IPS-11a (cell line): ENCODE results near the gene ALDH16A1.
"Not testable (repeated sequence)": the region's sequence is repeated elsewhere in the genome, so short reads cannot be mapped to it uniquely, and the experiment has no call there.

Experiments used
- H3K4me3 ChIP-seq: one replicate; pipeline ENCODE4 v1.5.1; 2013; ENCODE audit warnings: low read depth, low read length, control low read depth

The ALDH16A1 gene

GRCh38 chr19:49461656-49462055 is 8.6 kb downstream of the ALDH16A1 start:
- H3K4me3 ChIP-seq: no peak overlapping the region

DNA sequence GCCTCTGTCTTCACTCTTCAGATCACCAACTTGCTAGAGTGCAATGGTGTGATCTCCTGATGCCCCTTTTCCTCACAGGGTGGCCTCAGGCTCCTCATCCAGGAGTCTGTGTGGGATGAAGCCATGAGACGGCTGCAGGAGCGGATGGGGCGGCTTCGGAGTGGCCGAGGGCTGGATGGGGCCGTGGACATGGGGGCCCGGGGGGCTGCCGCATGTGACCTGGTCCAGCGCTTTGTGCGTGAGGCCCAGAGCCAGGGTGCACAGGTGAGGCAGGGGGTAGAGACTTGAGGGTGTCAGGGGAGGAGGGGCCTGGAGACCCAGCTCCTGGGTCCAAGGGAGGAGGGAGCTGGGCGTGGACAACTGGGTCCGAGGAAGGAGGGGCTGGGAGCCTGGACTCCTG is 9.5 kb downstream of the ALDH16A1 start:
- no peak overlapping the region for H3K4me3 ChIP-seq

DNA sequence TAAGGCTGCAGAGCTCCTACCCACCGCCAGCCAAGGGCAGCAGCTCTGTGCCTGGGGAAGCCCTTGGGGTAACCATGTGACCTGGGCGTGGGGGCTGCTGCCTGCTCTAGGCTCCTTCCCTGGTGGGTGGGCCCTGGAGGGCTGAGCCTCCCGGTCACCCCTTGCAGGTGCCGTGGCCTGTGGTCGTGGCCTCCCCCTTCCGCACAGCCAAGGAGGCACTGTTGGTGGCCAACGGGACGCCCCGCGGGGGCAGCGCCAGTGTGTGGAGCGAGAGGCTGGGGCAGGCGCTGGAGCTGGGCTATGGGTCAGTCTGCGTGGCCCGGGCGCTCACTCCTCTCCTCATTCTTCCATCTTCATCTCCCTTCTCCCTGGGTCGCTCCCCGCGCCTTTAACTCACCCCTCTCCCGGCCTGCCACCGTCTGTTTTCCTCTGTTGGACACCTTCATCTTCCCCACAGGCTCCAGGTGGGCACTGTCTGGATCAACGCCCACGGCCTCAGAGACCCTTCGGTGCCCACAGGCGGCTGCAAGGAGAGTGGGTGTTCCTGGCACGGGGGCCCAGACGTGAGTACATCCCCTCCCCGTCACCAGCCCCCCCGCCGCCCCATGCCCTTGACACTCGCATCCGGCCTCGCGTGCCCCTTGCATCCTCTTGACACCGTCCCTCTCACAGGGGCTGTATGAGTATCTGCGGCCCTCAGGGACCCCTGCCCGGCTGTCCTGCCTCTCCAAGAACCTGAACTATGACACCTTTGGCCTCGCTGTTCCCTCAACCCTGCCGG is 11.1 kb downstream of the ALDH16A1 start:
- no peak overlapping the region for H3K4me3 ChIP-seq

GRCh38 chr19:49465371-49465770 is 12.3 kb downstream of the ALDH16A1 start:
- H3K4me3 ChIP-seq: no peak overlapping the region

DNA sequence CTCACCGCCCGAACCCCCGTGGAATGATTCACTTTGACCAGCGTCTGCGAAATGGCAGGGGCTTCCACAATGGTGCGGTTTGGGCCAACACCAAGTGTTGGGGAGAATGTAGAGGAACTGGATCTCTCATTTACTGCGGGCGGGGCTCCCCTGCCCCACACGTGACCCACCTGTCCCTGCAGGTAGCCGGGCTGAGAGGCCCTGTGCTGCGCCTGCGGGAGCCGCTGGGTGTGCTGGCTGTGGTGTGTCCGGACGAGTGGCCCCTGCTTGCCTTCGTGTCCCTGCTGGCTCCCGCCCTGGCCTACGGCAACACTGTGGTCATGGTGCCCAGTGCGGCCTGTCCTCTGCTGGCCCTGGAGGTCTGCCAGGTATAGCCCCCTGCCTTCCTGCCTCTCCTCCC is 15.2 kb downstream of the ALDH16A1 start:
- no peak overlapping the region for H3K4me3 ChIP-seq

- no peak overlapping the region for H3K4me3 ChIP-seq
Observed at GRCh38 chr19:49468746-49469447, 15.9 kb downstream of the ALDH16A1 start.

DNA sequence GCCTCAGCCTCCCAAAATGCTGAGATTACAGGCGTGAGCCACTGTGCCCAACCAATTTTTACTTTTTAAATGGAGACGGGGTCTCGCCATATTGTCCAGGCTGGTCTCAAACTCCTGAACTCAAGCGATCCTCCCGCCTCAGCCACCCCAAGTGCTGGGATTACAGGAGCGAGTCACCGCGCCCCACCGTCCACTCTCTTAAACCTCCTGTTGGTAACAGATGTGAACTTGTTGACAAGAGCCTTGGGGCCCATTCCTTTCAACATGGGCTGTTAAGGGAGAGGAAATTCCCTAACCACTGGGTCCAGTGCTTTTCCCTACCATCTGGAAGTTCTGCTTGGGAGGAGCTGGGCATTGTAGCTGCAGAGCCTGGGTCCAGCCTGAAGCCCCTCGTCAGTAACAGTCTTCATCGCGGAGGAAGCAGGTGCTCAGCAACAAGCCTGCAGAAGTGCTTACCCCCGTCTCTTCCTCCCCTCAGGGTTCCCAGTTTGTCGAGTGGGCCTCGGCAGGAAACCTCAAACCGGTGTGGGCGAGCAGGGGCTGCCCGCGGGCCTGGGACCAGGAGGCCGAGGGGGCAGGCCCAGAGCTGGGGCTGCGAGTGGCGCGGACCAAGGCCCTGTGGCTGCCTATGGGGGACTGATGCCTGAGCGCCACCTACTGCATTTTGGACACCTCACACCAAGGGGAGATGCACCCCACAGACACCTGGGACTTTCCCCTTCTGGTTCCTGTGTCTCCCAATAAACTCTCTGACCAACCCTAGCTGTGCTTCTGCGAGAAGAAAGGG is 17.0 kb downstream of the ALDH16A1 start:
- H3K4me3 ChIP-seq: no peak overlapping the region

- H3K4me3 ChIP-seq: no peak overlapping the region
Observed at GRCh38 chr19:49470615-49470978, 17.6 kb downstream of the ALDH16A1 start.

GRCh38 chr19:49472936-49473335 is 19.9 kb downstream of the ALDH16A1 start:
- H3K4me3 ChIP-seq: no peak overlapping the region

- H3K4me3 ChIP-seq: not testable (repeated sequence)
Observed at GRCh38 chr19:49473501-49473867, 20.5 kb downstream of the ALDH16A1 start.

DNA sequence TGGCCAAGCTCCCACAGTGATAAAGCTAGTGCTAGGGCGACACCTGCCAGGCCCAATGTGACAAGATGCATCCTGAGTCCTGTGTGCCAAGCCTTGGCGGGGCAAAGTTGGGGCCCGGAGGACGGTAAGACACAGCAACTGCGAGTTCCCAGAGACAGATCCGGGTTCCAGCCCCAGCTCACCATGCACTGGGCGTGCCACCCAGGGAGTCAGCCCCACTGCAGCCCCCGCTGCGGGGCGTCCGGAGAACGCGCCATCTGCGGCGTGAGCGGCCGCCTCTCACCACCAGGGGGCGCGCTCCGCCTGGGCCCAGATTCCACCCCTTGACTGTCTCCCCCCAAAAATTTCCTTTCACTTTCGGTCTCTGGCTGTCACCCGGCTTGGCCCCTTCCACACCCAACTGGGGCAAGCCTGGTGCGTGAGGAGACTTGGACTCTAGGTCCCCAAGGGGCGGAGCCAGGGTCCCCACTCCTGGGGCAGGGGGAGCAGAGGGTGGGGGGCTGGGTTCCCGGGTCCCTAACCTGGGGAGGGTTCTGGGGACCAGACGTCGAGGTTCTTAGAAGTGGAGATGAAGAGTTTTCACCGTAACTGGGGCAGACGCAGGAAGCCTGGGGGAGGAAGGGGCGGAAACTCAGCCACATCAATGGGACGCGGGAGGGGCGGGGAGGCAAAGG is 21.0 kb downstream of the ALDH16A1 start, which contains the start of gene FLT3LG:
FLT3LG (plus strand) TSS at position 348 of the 674 bp plus-strand sequence. CDS start 425 bp downstream, outside the sequence.
- H3K4me3 ChIP-seq: peak within 1 kb of the TSS; percentile 24

DNA sequence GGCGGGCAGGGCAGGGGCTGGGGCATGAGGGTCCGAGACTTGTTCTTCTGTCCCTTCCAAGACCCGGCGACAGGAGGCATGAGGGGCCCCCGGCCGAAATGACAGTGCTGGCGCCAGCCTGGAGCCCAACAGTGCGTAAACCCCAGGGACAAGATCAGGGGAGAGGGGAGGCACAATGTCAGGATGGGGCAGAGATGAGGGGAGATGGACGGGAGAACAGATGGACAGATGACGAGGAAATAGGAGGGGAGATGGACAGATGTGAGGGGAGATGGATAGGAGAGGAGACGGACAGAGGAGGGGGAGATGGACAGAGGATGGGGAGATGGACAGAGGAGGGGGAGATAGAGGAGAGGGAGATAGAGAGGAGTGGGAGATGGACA is 21.5 kb downstream of the ALDH16A1 start:
- no peak overlapping the region for H3K4me3 ChIP-seq

DNA sequence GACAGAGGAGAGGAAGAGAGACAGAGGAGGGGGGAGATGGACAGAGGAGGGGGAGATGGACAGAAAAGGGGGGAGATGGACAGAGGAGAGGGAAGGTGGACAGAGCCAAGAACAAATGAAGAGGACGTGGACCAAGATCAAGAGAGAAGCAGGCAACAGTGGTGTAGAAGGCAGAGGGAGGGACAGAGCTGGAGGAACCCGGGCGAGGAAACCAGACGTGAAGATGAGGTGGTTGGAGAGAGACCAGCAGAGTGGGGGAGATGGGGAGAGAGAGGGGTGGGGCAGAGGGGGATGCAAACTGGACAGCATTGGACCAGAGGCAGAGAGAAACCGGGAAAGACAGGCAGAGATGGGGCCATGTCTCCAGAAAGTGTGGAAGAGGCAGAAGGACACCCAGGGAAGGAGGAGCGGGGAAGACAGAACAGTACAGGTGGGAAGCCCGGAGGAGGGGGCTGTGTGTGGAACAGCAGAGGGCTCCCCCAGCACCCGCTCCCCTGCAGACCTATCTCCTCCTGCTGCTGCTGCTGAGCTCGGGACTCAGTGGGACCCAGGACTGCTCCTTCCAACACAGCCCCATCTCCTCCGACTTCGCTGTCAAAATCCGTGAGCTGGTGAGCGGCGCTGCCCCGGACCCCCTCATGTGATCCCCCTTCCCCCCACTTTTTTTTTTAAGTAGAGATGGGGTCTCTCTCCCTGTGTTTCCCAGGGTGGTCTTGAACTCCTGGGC is 22.3 kb downstream of the ALDH16A1 start:
- no peak overlapping the region for H3K4me3 ChIP-seq

- no peak overlapping the region for H3K4me3 ChIP-seq
Observed at GRCh38 chr19:49475995-49476880, 23.2 kb downstream of the ALDH16A1 start.

GRCh38 chr19:49479975-49480628 is 27.1 kb downstream of the ALDH16A1 start:
- H3K4me3 ChIP-seq: no peak overlapping the region

- no peak overlapping the region for H3K4me3 ChIP-seq
Observed at GRCh38 chr19:49481020-49481683, 28.1 kb downstream of the ALDH16A1 start.

DNA sequence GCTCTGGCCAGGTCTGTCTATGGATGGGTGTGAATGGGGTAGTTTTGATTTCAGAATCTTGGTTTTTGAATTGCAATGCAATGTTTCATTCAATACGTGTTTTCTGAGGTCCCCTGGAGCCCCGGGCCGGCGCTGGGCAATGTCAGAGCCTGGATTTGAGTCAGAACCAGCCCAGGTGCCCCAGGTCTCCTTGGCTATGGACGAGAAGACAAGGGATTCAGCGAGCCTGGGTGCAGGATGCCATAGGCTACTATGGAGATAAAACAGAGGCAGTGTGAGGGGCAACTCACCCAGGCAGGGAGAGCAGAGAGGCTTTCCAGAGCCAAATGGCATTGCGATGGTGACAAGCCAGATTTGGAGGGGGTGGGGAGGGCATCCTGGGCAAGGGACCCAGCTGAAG is 33.2 kb downstream of the ALDH16A1 start:
- no peak overlapping the region for H3K4me3 ChIP-seq

GRCh38 chr19:49486710-49487276 is 33.8 kb downstream of the ALDH16A1 start:
- H3K4me3 ChIP-seq: no peak overlapping the region
